ENCODE data around the gene CPSF6.
"Not testable (repeated sequence)": the region's sequence is repeated elsewhere in the genome, so short reads cannot be mapped to it uniquely, and the experiment has no call there.

The CPSF6 gene

GRCh38 chr12:69239352-69239921 lies at the start of gene CPSF6:
CPSF6 (plus strand) TSS chr12:69239569; CDS start chr12:69239647, 78 bp downstream.
- Histone ChIP-seq H3K4me3 (ENCODE audit: low read length, poor library complexity, severe bottlenecking) (peak within 1 kb of the TSS; percentile 100), H3K4me2 (ENCODE audit: low read depth, low read length, poor library complexity, severe bottlenecking) (peak within 1 kb of the TSS; percentile 87), H3K4me1 (ENCODE audit: insufficient read depth, low read length, poor library complexity, severe bottlenecking) (peaks cover 38% of the 10 kb centered on the region), H3K36me3 (ENCODE audit: insufficient read depth, low read length) (no peaks in the 10 kb centered on the region), H3F3A (ENCODE audit: low read depth) (no peaks in the 10 kb centered on the region), H3K9me3 (ENCODE audit: insufficient read depth, low read depth, low read length) (no peaks in the 10 kb centered on the region), H3K9me2 (replicated peaks; ENCODE audit: low read depth, low read length) (no peaks in the 10 kb centered on the region), H3K27me3 (ENCODE audit: insufficient read depth, low read length, poor library complexity, severe bottlenecking) (peaks cover 4% of the 10 kb centered on the region), H3K79me2 (ENCODE audit: insufficient read depth, low read length) (peaks cover 58% of the 10 kb centered on the region), H4K20me1 (ENCODE audit: insufficient read depth, low read length, poor library complexity, severe bottlenecking) (peaks cover 43% of the 10 kb centered on the region), H3K9ac (ENCODE audit: low read depth, low read length, poor library complexity, severe bottlenecking) (peak within 1 kb of the TSS; percentile 99), H2AFZ (ENCODE audit: low read length) (peak within 1 kb of the TSS; percentile 95)
- TF ChIP-seq CTCF (conservative IDR thresholded peaks at IDR 0.05; ENCODE audit: low read length): no peak
- TF ChIP-seq EZH2phosphoT487 (IDR thresholded peaks at IDR 0.05; ENCODE audit: borderline replicate concordance): no peak

- Histone ChIP-seq H4K20me1 (ENCODE audit: insufficient read depth, low read length, poor library complexity, severe bottlenecking) (no peaks in the 10 kb centered on the region), H3K9ac (ENCODE audit: low read depth, low read length, poor library complexity, severe bottlenecking) (no peak overlapping the region), H2AFZ (ENCODE audit: low read length) (no peak overlapping the region), H3F3A (ENCODE audit: low read depth) (no peaks in the 10 kb centered on the region), H3K4me2 (ENCODE audit: low read depth, low read length, poor library complexity, severe bottlenecking) (no peak overlapping the region), H3K36me3 (ENCODE audit: insufficient read depth, low read length) (no peaks in the 10 kb centered on the region), H3K4me3 (ENCODE audit: low read length, poor library complexity, severe bottlenecking) (no peak overlapping the region), H3K79me2 (ENCODE audit: insufficient read depth, low read length) (no peaks in the 10 kb centered on the region), H3K4me1 (ENCODE audit: insufficient read depth, low read length, poor library complexity, severe bottlenecking) (no peaks in the 10 kb centered on the region), H3K9me3 (ENCODE audit: insufficient read depth, low read depth, low read length) (peaks cover 23% of the 10 kb centered on the region), H3K27me3 (ENCODE audit: insufficient read depth, low read length, poor library complexity, severe bottlenecking) (peaks cover 4% of the 10 kb centered on the region), H3K9me2 (replicated peaks; ENCODE audit: low read depth, low read length) (no peaks in the 10 kb centered on the region)
- TF ChIP-seq CTCF (conservative IDR thresholded peaks at IDR 0.05; ENCODE audit: low read length): peak; percentile 52
- no peak for TF ChIP-seq EZH2phosphoT487 (IDR thresholded peaks at IDR 0.05; ENCODE audit: borderline replicate concordance)
These were observed 42.8 kb upstream of the CPSF6 start for GRCh38 chr12:69196302-69197288.

- H3K9me2 ChIP-seq (replicated peaks; ENCODE audit: low read depth, low read length); H3K27me3 ChIP-seq (ENCODE audit: insufficient read depth, low read length, poor library complexity, severe bottlenecking); H3K4me3 ChIP-seq (ENCODE audit: low read length, poor library complexity, severe bottlenecking); H3K36me3 ChIP-seq (ENCODE audit: insufficient read depth, low read length); H4K20me1 ChIP-seq (ENCODE audit: insufficient read depth, low read length, poor library complexity, severe bottlenecking); H3K79me2 ChIP-seq (ENCODE audit: insufficient read depth, low read length); H3K4me2 ChIP-seq (ENCODE audit: low read depth, low read length, poor library complexity, severe bottlenecking); H3K9ac ChIP-seq (ENCODE audit: low read depth, low read length, poor library complexity, severe bottlenecking); H2AFZ ChIP-seq (ENCODE audit: low read length); H3K4me1 ChIP-seq (ENCODE audit: insufficient read depth, low read length, poor library complexity, severe bottlenecking); H3F3A ChIP-seq (ENCODE audit: low read depth): not testable (repeated sequence)
- peaks cover 17% of the 10 kb centered on the region for H3K9me3 ChIP-seq (ENCODE audit: insufficient read depth, low read depth, low read length)
These were observed 39.4 kb upstream of the CPSF6 start for GRCh38 chr12:69199976-69200375.

Data from Loucy (cell line).